Parathyroid adenoma (tissue), 2 donors: ENCODE data around the gene NR2C2.

Experiments used
- H2AFZ ChIP-seq: fragments of 300-600 bp; sonication (generic); one replicate; pipeline ENCODE4 v1.7.0; 2017; ENCODE audit warnings: antibody characterized with exemption, mild to moderate bottlenecking
- H3K27ac ChIP-seq: fragments of 300-600 bp; sonication (generic); one replicate; pipeline ENCODE4 v1.7.0; 2017
- H3K27me3 ChIP-seq: fragments of 300-600 bp; sonication (generic); one replicate; pipeline ENCODE4 v1.7.0; 2017; ENCODE audit warnings: low read length; ENCODE audit not compliant: control insufficient read depth, insufficient read depth
- H3K36me3 ChIP-seq: fragments of 300-600 bp; sonication (generic); one replicate; pipeline ENCODE4 v1.7.0; 2017; ENCODE audit warnings: low read length; ENCODE audit not compliant: control insufficient read depth, insufficient read depth
- H3K4me1 ChIP-seq: fragments of 300-600 bp; sonication (generic); one replicate; pipeline ENCODE4 v1.7.0; 2017; ENCODE audit warnings: control low read depth
- H3K4me2 ChIP-seq: fragments of 300-600 bp; sonication (generic); one replicate; pipeline ENCODE4 v1.7.0; 2017; ENCODE audit warnings: low read length
- H3K4me3 ChIP-seq: fragments of 300-600 bp; sonication (generic); one replicate; pipeline ENCODE4 v1.7.0; 2017; ENCODE audit warnings: low read depth, low read length
- H3K79me2 ChIP-seq: fragments of 300-600 bp; sonication (generic); one replicate; pipeline ENCODE4 v1.7.0; 2017; ENCODE audit warnings: control low read depth
- H3K9ac ChIP-seq: fragments of 300-600 bp; sonication (generic); one replicate; pipeline ENCODE4 v1.7.0; 2017; ENCODE audit warnings: mild to moderate bottlenecking
- H3K9me3 ChIP-seq: fragments of 300-600 bp; sonication (generic); one replicate; pipeline ENCODE4 v1.7.0; 2017; ENCODE audit warnings: low read length; ENCODE audit not compliant: control insufficient read depth
- TF ChIP-seq, protein P1 (sequence below): fragments of 300-600 bp; sonication (generic); IDR thresholded peaks from one replicate; pipeline ENCODE4 v1.7.0; 2017; ENCODE audit warnings: antibody characterized with exemption, mild to moderate bottlenecking
- donor health status: primary hyperparathyroidism.

NR2C2 gene

DNA sequence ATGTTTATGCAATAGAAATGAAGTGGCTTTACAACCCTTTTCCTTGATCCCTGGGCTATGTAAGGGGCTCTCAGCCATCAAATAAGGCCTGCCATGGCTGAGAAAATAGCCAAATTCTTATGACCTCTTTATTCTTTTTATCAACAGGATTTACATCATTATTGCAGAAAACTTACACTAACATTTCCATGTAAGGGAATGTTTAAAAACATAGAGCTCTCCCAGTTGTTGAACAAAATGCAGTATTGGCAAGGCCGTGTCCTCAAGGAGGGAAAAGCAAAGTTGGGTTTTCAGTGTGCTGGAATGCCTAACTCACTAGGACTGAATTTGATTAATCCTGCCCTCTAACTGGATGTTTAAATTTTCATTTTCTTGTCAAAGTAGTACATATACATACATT, 22.3 kb downstream of the NR2C2 start:
- H3K36me3 ChIP-seq: no peaks in the 10 kb centered on the region
- H3K9me3 ChIP-seq: no peaks in the 10 kb centered on the region
- H2AFZ ChIP-seq: no peak overlapping the region
- no peak overlapping the region for H3K4me2 ChIP-seq
- no peak overlapping the region for H3K27ac ChIP-seq
- no peaks in the 10 kb centered on the region for H3K27me3 ChIP-seq
- TF ChIP-seq, protein P1, sequence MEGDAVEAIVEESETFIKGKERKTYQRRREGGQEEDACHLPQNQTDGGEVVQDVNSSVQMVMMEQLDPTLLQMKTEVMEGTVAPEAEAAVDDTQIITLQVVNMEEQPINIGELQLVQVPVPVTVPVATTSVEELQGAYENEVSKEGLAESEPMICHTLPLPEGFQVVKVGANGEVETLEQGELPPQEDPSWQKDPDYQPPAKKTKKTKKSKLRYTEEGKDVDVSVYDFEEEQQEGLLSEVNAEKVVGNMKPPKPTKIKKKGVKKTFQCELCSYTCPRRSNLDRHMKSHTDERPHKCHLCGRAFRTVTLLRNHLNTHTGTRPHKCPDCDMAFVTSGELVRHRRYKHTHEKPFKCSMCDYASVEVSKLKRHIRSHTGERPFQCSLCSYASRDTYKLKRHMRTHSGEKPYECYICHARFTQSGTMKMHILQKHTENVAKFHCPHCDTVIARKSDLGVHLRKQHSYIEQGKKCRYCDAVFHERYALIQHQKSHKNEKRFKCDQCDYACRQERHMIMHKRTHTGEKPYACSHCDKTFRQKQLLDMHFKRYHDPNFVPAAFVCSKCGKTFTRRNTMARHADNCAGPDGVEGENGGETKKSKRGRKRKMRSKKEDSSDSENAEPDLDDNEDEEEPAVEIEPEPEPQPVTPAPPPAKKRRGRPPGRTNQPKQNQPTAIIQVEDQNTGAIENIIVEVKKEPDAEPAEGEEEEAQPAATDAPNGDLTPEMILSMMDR: no peak
- no peak overlapping the region for H3K4me3 ChIP-seq
- H3K4me1 ChIP-seq: no peaks in the 10 kb centered on the region
- H3K79me2 ChIP-seq: peaks cover 16% of the 10 kb centered on the region
- no peak overlapping the region for H3K9ac ChIP-seq

DNA sequence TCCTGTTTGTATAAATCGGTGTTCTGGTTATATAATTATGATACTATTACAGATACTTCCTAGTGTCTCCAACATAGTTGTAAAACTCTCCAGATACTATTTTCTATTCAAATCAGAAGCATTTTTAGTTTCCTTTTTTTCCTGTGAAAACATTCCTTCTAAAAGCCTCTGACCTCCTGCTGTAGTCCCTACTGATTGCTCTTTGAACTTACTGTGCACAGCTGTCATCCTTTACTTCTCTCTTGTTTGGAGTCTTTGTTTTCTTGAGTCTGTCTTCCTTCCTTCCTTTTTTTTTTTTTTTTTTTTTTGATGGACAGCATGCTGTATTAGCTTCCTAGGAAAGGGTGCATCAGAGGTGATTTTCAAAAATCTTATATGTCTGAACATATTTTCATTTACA, 28.9 kb downstream of the NR2C2 start:
- Histone ChIP-seq H3K27me3 (no peaks in the 10 kb centered on the region), H3K4me3 (no peak overlapping the region), H2AFZ (no peak overlapping the region), H3K27ac (no peak overlapping the region), H3K9me3 (no peaks in the 10 kb centered on the region), H3K36me3 (no peaks in the 10 kb centered on the region), H3K4me2 (no peak overlapping the region), H3K79me2 (peaks cover 15% of the 10 kb centered on the region), H3K4me1 (no peaks in the 10 kb centered on the region), H3K9ac (no peak overlapping the region)
- TF ChIP-seq, protein P1: no peak

DNA sequence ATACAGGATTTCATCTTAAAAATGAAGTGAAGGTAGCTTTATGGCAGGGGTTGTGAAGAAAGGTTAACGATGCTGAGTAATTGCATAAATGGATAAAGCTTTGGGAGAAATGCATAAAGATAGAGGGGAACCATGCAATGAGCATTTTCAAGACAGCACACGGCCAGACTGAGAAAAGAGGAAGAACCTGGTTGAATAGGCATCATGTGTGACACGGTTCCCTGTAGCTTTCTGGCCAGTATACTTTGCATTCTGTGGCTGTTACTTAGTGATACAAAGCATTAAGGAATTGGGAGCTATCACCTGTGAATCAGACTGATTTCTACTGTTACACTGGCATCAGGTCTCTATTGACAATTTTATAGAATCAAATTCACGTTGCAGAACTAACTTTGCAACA, 33.3 kb downstream of the NR2C2 start:
- no peaks in the 10 kb centered on the region for H3K4me1 ChIP-seq
- no peaks in the 10 kb centered on the region for H3K9me3 ChIP-seq
- TF ChIP-seq, protein P1: no peak
- no peak overlapping the region for H3K27ac ChIP-seq
- H3K27me3 ChIP-seq: no peaks in the 10 kb centered on the region
- H3K36me3 ChIP-seq: no peaks in the 10 kb centered on the region
- peaks cover 10% of the 10 kb centered on the region for H3K79me2 ChIP-seq
- no peak overlapping the region for H3K4me2 ChIP-seq
- H3K9ac ChIP-seq: no peak overlapping the region
- no peak overlapping the region for H3K4me3 ChIP-seq
- no peak overlapping the region for H2AFZ ChIP-seq

DNA sequence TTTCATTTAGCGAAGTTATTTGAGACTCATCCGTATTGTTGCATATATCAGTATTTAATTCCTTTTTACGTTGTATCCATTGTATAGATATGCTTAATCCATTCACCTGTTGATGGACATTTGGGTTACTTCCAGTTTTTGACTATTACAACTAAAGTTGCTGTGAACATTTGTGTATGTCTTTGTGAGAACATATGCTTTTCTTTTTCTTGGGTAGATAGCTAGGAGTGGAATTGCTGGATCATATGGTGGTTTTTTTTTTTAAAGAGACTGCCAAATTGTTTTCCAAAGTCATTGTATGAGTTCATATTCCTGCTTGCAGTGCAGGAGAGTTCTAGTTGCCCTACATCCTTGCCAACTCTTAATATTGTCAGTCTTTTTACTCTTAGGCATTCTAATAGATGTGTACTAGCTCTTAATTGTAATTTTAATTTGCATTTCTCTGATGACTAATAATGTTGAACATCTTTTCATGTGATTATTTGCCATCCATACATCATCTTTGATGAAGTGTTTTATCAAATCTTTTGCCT, 37.3 kb downstream of the NR2C2 start:
- Histone ChIP-seq H3K9me3 (no peaks in the 10 kb centered on the region), H3K4me3 (no peak overlapping the region), H2AFZ (no peak overlapping the region), H3K27ac (no peak overlapping the region), H3K79me2 (peaks cover 8% of the 10 kb centered on the region), H3K36me3 (no peaks in the 10 kb centered on the region), H3K4me2 (no peak overlapping the region), H3K4me1 (no peaks in the 10 kb centered on the region), H3K27me3 (no peaks in the 10 kb centered on the region), H3K9ac (no peak overlapping the region)
- TF ChIP-seq, protein P1: no peak

DNA sequence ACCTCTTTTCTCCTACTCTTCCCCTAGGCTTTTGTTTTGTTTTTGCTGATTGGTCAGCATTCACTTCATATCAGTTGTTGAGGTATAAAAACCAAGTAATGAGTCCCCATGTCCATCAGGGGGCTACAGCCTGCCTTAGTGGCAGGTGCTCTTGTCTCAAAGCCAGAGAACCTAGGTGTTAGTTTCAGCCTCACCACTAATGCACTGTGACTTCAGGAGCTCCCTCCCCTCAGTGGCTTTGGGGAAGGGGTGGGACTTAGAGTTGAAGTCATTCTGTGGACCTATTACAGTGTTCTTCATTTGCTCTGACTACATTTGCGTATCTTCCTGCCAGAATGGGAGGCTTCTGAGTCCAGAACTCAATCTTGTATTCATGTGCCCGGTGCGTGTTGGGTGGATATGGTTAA, 41.6 kb downstream of the NR2C2 start:
- H3K27ac ChIP-seq: no peak overlapping the region
- no peak overlapping the region for H3K9ac ChIP-seq

More for the DNA sequence above, 41.6 kb downstream of the NR2C2 start:
- H3K27me3 ChIP-seq: no peaks in the 10 kb centered on the region
- H3K9me3 ChIP-seq: no peaks in the 10 kb centered on the region
- H3K4me2 ChIP-seq: no peak overlapping the region
- no peak overlapping the region for H3K4me3 ChIP-seq
- H3K4me1 ChIP-seq: no peaks in the 10 kb centered on the region
- H2AFZ ChIP-seq: no peak overlapping the region
- H3K79me2 ChIP-seq: peaks cover 13% of the 10 kb centered on the region
- H3K36me3 ChIP-seq: no peaks in the 10 kb centered on the region
- TF ChIP-seq, protein P1: no peak
